Activated naive CD4-positive, alpha-beta T cell treated with anti-CD3 and anti-CD28 coated beads for 36 hours (primary cell): ENCODE measurements around the gene ZCCHC7. TPM values are rescaled to one million over a fixed set of nuclear protein-coding genes. Genes with fewer than 3 reads are reported as not detected.
"Not testable (repeated sequence)": the region's sequence is repeated elsewhere in the genome, so short reads cannot be mapped to it uniquely, and the experiment has no call there.

Source experiments
- CTCF ChIA-PET: fragments of 350-600 bp; sonication (Branson Sonifier 250); formaldehyde crosslinking; loops from one replicate; lab custom pipeline; 2021; ENCODE audit warnings: antibody characterized with exemption; lab: Charles Lee
- DNase-seq: peaks from one replicate; pipeline ENCODE4 v3.0.0-alpha.2; 2020
- H3K27ac Mint-ChIP-seq: one replicate; pipeline ENCODE4 v1.8.0; 2021; ENCODE audit warnings: mild to moderate bottlenecking, mixed read lengths
- H3K27me3 Mint-ChIP-seq: one replicate; pipeline ENCODE4 v1.8.0; 2021; ENCODE audit warnings: low read depth, mixed read lengths
- H3K36me3 Mint-ChIP-seq: one replicate; pipeline ENCODE4 v1.8.0; 2021; ENCODE audit warnings: low read depth, mixed read lengths
- H3K4me1 Mint-ChIP-seq: one replicate; pipeline ENCODE4 v1.8.0; 2021; ENCODE audit warnings: low read depth, mixed read lengths
- H3K4me3 Mint-ChIP-seq: one replicate; pipeline ENCODE4 v1.8.0; 2021; ENCODE audit warnings: mild to moderate bottlenecking, moderate library complexity, mixed read lengths
- H3K9me3 Mint-ChIP-seq: one replicate; pipeline ENCODE4 v1.8.0; 2021; ENCODE audit warnings: mixed read lengths
- intact Hi-C: fragments of 100-400 bp; cut with micrococcal nuclease; formaldehyde crosslinking; loops from one replicate; pipeline ENCODE4 v1.15.1; 2023
- total RNA-seq, 2 experiments: library from RNA; stranded (reverse); gene quantifications; one replicate each; pipeline ENCODE4 v1.2.3, GENCODE V29; 2021

The ZCCHC7 gene
- total RNA-seq, 2 experiments from 2014 or later = 28.8 to 29.1 TPM

- Mint-ChIP-seq H3K9me3 (no peaks in the 10 kb centered on the region), H3K4me1 (peaks cover 74% of the 10 kb centered on the region), H3K27me3 (no peaks in the 10 kb centered on the region), H3K4me3 (no peak overlapping the region), H3K27ac (peak overlapping the region; percentile 74), H3K36me3 (peaks cover 11% of the 10 kb centered on the region)
- no peak for DNase-seq
- CTCF ChIA-PET = interaction anchor here (0.9 kb wide), 1 partner anchor 215 kb away, joined by 3 read pairs; no protein-coding TSS in a partner anchor
- intact Hi-C loops = loop anchor here (10.0 kb wide), 1 partner anchor 800 kb away; no protein-coding TSS in a partner anchor
Observed at GRCh38 chr9:37295178-37295577, 174.8 kb downstream of the ZCCHC7 start.

DNA sequence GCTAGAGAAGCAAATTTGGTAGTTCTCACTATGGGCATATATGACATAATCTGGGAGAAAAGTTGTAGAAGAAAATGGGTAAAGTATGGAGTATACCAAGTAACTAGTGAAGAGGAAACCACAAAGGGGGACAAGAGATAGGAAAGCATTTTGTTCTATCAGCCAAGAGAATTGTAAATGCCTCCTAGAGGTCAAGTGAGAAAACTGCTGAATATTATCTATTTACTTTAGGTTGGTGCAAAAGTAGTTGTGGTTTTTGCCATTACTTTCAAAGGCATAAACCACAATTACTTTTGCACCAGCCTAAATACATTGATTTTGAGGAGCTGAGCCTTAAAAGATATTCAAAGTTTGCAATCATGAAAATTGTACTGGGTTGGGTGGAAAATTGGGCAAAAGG, 175.4 kb downstream of the ZCCHC7 start:
- Mint-ChIP-seq H3K27ac (peak overlapping the region; percentile 74), H3K9me3 (no peaks in the 10 kb centered on the region), H3K4me1 (peaks cover 76% of the 10 kb centered on the region), H3K4me3 (no peak overlapping the region), H3K27me3 (no peaks in the 10 kb centered on the region), H3K36me3 (peaks cover 11% of the 10 kb centered on the region)
- CTCF ChIA-PET = interaction anchor here (0.9 kb wide), 1 partner anchor 215 kb away, joined by 3 read pairs; no protein-coding TSS in a partner anchor
- no peak for DNase-seq
- intact Hi-C loops = loop anchor here (10.0 kb wide), 1 partner anchor 801 kb away; no protein-coding TSS in a partner anchor

DNA sequence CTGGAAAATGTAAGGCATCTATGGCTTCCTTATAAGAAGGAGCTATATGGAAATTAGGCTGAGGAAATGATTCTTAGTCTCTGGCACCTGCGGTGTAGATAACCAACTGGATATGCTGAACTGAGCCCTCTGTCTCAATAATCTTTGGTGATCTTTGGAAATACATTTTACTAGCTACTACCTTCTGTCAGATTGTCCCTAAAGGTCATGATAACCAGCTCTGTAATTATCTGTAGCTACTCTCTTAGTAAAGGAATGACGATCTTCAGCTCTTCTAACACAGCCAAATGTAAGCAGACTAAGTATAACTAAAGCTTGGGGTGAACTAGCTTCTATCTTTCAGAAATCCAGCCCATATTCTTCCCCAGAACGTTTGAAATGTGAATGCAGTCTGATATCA, 177.2 kb downstream of the ZCCHC7 start:
- H3K27ac Mint-ChIP-seq = no peak overlapping the region
- intact Hi-C loops = loop anchor here (10.0 kb wide), 1 partner anchor 803 kb away; no protein-coding TSS in a partner anchor

DNA sequence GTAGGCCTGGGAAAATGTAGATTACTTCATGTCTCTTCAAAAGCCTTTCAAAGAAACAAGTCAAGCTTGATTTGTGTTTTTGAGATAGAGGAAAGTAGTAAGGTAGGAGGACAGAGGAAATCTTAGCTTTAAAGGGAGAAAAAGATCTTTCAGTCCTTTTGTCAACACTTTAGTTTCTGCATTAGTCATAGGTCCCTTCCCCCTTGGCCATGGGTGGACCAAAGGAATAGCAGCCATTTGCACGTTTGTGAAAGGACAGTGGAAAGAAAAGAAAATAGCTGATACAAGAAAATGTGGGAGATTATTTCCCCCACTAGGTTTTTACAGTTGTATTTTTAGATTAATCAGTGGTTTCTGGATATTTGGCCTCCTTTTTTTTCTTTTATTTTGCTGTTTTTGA, 180.2 kb downstream of the ZCCHC7 start:
- DNase-seq = no peak
- CTCF ChIA-PET = interaction anchor here (0.5 to 1.6 kb wide), 3 partner anchors 17 to 57 kb away, joined by 3 to 6 read pairs (median 4); no protein-coding TSS in a partner anchor
- Mint-ChIP-seq H3K36me3 (peaks cover 24% of the 10 kb centered on the region), H3K27me3 (no peaks in the 10 kb centered on the region), H3K9me3 (no peaks in the 10 kb centered on the region), H3K4me3 (no peak overlapping the region), H3K27ac (peak overlapping the region; percentile 92), H3K4me1 (peaks cover 69% of the 10 kb centered on the region)
- intact Hi-C loops = loop anchor here (1.0 to 5.0 kb wide), 6 partner anchors 7 to 373 kb away; partner anchors contain the start of gene ZBTB5

More for the DNA sequence above, 177.2 kb downstream of the ZCCHC7 start:
- no peak for DNase-seq
- H3K9me3 Mint-ChIP-seq = no peaks in the 10 kb centered on the region
- no peak overlapping the region for H3K4me3 Mint-ChIP-seq
- no peaks in the 10 kb centered on the region for H3K27me3 Mint-ChIP-seq
- peaks cover 14% of the 10 kb centered on the region for H3K36me3 Mint-ChIP-seq
- H3K4me1 Mint-ChIP-seq = peaks cover 82% of the 10 kb centered on the region
- CTCF ChIA-PET = interaction anchor here (0.8 kb wide), 1 partner anchor 217 kb away, joined by 3 read pairs; no protein-coding TSS in a partner anchor

DNA sequence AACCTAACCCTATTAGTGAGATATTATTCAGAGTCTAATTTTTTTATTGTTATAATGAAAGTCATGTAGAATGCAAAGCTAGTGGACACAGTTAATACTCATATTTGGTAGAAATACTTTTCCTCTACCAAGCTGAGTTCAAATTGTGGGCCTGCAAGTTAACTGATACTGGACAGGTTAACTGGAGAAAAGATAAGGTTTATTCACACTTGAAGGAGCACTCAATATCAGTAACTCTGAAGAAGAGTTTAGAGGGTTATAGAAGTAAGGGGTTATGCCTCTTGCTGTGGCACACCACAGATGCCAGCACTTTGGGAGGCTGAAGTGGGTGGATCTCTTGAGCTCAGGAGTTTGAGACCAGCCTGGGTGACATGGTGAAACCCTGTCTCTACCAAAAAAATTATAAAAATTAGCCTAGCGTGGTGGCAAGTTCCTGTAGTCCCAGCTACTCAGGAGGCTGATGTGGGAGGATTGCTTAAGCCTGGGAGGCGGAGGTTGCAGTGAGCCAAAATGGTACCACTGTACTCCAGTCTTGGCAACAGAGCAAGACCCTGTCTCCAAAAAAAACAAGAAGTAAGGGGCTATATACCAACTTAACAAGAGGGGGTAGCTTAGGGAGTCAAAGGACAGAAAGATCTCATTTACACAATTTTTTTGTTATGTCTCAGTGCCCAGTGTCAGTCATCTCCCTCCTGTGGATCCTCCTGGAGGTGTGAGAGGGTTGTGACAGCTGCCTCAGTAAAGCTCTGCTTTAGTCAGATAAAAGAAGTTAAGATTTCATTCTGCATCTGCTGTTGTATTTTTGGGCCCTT, 180.9 kb downstream of the ZCCHC7 start:
- no peaks in the 10 kb centered on the region for H3K27me3 Mint-ChIP-seq
- H3K4me3 Mint-ChIP-seq = peak overlapping the region; percentile 49
- H3K9me3 Mint-ChIP-seq = no peaks in the 10 kb centered on the region
- intact Hi-C loops = loop anchor here (1.0 to 5.0 kb wide), 6 partner anchors 8 to 374 kb away; partner anchors contain the start of gene ZBTB5
- H3K36me3 Mint-ChIP-seq = peaks cover 23% of the 10 kb centered on the region
- CTCF ChIA-PET = interaction anchor here (0.5 to 1.6 kb wide), 8 partner anchors 8 to 266 kb away, joined by 3 to 6 read pairs (median 3); no protein-coding TSS in a partner anchor
- peak overlapping the region; percentile 92 for H3K27ac Mint-ChIP-seq
- peaks cover 63% of the 10 kb centered on the region for H3K4me1 Mint-ChIP-seq
- DNase-seq = peak; percentile 53

DNA sequence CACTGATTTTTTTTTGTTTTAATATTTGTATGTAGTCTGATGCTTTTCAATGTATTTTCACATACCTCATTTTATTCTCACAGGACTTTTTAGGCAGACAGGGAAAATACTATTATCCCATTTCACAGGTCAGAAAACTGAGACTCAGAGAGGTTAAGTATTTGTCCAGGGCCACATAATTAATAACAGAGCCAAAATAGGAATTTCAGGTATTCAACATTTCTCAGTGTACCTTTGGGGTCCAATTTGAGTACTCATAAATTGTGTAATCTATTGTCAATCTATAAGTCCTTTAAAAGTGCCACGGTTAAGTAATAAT, 181.4 kb downstream of the ZCCHC7 start:
- Mint-ChIP-seq H3K27me3 (no peaks in the 10 kb centered on the region), H3K4me1 (peaks cover 59% of the 10 kb centered on the region), H3K9me3 (no peaks in the 10 kb centered on the region)

GRCh38 chr9:37302277-37302676, 181.9 kb downstream of the ZCCHC7 start:
- Mint-ChIP-seq H3K4me1 (peaks cover 59% of the 10 kb centered on the region), H3K27me3 (no peaks in the 10 kb centered on the region), H3K9me3 (no peaks in the 10 kb centered on the region), H3K27ac (peak overlapping the region; percentile 92), H3K4me3 (peak overlapping the region; percentile 25), H3K36me3 (peaks cover 26% of the 10 kb centered on the region)
- CTCF ChIA-PET = interaction anchor here (0.6 to 1.3 kb wide), 3 partner anchors 9 to 267 kb away, joined by 3 to 4 read pairs (median 4); no protein-coding TSS in a partner anchor
- intact Hi-C loops = loop anchor here (1.0 to 5.0 kb wide), 5 partner anchors 12 to 375 kb away; partner anchors contain the start of gene ZCCHC7
- peak; percentile 70 for DNase-seq

More for the DNA sequence above, 181.4 kb downstream of the ZCCHC7 start:
- peak overlapping the region; percentile 49 for H3K4me3 Mint-ChIP-seq
- DNase-seq = no peak
- intact Hi-C loops = loop anchor here (1.0 to 5.0 kb wide), 9 partner anchors 9 to 375 kb away; partner anchors contain the start of genes ZBTB5 and ZCCHC7
- H3K36me3 Mint-ChIP-seq = peaks cover 24% of the 10 kb centered on the region
- H3K27ac Mint-ChIP-seq = peak overlapping the region; percentile 92
- CTCF ChIA-PET = interaction anchor here (0.9 to 1.6 kb wide), 5 partner anchors 9 to 267 kb away, joined by 3 to 6 read pairs (median 3); no protein-coding TSS in a partner anchor

DNA sequence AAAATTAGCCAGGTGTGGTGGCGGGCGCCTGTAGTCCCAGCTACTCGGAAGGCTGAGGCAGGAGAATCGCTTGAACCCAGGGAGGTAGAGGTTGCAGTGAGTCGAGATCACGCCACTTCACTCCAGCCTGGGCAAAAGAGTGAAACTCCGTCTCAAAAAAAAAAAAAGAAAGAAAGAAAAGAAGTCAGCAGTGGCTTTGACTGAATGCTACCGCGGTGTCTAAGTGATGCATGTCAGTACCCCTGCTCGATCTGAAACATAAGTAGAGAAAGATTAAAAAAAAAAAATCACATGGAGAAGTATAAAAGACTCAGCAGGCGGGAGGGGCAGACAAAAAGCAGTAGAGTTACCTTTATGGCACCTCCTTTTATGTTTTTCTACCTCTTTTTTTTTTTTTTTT, 182.9 kb downstream of the ZCCHC7 start:
- intact Hi-C loops = loop anchor here (5.0 kb wide), 2 partner anchors 276 to 376 kb away; no protein-coding TSS in a partner anchor
- H3K27me3 Mint-ChIP-seq, DNase-seq, CTCF ChIA-PET, H3K9me3 Mint-ChIP-seq, H3K4me3 Mint-ChIP-seq: not testable (repeated sequence)
- peaks cover 52% of the 10 kb centered on the region for H3K4me1 Mint-ChIP-seq
- H3K36me3 Mint-ChIP-seq = peaks cover 25% of the 10 kb centered on the region
- peak overlapping the region; percentile 54 for H3K27ac Mint-ChIP-seq

GRCh38 chr9:37309136-37309535, 188.8 kb downstream of the ZCCHC7 start:
- Mint-ChIP-seq H3K27me3 (no peaks in the 10 kb centered on the region), H3K9me3 (no peaks in the 10 kb centered on the region), H3K36me3 (peaks cover 18% of the 10 kb centered on the region), H3K4me3 (no peak overlapping the region), H3K27ac (no peak overlapping the region), H3K4me1 (peaks cover 10% of the 10 kb centered on the region)
- CTCF ChIA-PET = interaction anchor here (0.6 to 1.0 kb wide), 5 partner anchors 55 to 313 kb away, joined by 3 to 6 read pairs (median 3); no protein-coding TSS in a partner anchor
- peak; percentile 51 for DNase-seq
- intact Hi-C loops = loop anchor here (1.0 kb wide), 1 partner anchor 313 kb away; no protein-coding TSS in a partner anchor

DNA sequence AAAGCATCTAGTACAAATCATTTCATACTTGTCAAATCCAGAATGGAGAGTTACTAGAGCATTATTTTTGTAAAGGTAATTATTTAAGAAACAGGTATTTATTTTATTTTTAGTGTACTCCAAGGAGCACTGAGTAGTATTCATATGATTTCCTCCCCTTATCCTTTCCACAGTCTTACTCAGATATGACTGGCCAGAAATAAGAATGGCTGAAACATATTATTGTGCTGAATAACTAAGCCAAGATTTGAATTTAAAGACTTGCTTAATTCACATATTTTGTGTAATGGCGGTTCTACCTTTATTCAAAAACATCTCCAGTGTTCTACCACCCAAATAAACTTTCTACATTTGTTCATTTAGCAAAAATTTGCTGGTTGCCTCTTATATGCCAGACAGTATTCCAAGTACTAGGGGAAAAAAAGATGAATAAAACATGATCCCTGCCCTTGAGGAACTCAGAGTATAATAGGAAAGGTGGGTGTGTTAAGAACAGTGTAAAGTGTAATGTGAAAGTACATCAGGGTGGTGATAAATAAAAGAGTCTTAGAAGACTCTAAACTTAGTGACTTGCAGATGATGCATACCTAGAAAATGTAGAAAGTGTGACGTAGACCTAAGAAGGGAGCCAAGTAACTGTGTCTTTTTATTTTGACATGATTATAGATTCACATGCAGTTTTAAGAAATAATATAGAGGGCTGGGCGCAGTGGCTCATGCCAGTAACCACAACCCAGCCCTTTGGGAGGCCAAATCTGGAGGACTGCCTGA, 191.7 kb downstream of the ZCCHC7 start:
- no peak overlapping the region for H3K27ac Mint-ChIP-seq
- intact Hi-C loops = no loop called here
- CTCF ChIA-PET = no interaction called here
- H3K27me3 Mint-ChIP-seq = no peaks in the 10 kb centered on the region
- H3K9me3 Mint-ChIP-seq = no peaks in the 10 kb centered on the region
- H3K4me3 Mint-ChIP-seq = no peak overlapping the region
- peaks cover 10% of the 10 kb centered on the region for H3K4me1 Mint-ChIP-seq
- peaks cover 10% of the 10 kb centered on the region for H3K36me3 Mint-ChIP-seq
- DNase-seq = no peak

DNA sequence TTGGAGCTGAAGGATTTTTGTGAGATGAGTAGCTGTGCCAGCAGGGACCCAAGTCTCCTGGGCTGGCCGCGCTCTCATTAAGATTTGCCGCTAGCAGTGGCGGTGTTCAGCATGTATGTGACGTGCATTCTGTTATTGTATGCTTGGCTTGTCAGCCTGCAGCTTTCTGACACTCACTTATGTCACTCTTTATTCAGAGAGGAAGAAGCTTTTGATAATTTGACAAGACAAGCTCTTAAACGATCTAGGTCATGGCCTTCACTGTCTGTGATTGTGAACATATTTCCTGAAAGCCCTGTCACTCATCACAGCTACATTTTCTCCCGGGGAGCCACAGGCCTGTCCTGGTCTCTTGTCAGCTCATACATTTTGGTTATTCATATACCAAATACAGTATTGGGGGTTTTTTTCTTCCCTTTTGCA, 203.9 kb downstream of the ZCCHC7 start:
- intact Hi-C loops = no loop called here

More for the DNA sequence above, 203.9 kb downstream of the ZCCHC7 start:
- H3K4me1 Mint-ChIP-seq = peaks cover 7% of the 10 kb centered on the region
- no peaks in the 10 kb centered on the region for H3K27me3 Mint-ChIP-seq
- no peak overlapping the region for H3K27ac Mint-ChIP-seq
- CTCF ChIA-PET = interaction anchor here (0.6 to 2.1 kb wide), 3 partner anchors 20 to 327 kb away, joined by 3 to 8 read pairs (median 3); no protein-coding TSS in a partner anchor
- H3K4me3 Mint-ChIP-seq = no peak overlapping the region
- no peaks in the 10 kb centered on the region for H3K9me3 Mint-ChIP-seq
- no peak for DNase-seq
- H3K36me3 Mint-ChIP-seq = peaks cover 7% of the 10 kb centered on the region
